GM19397 (cell line): ENCODE data around the gene EIF5A2.
A peak's percentile ranks its signal among the peaks of the same experiment; 100 is the strongest.
"Not testable (repeated sequence)": the region's sequence is repeated elsewhere in the genome, so short reads cannot be mapped to it uniquely, and the experiment has no call there.

Experiments
- ATAC-seq: cut with Tn5 transposase; IDR thresholded peaks from one replicate; pipeline ENCODE4 v1.9.1; 2021; ENCODE audit warnings: mild to moderate bottlenecking, moderate library complexity; ENCODE audit not compliant: unreplicated experiment

The EIF5A2 gene

DNA sequence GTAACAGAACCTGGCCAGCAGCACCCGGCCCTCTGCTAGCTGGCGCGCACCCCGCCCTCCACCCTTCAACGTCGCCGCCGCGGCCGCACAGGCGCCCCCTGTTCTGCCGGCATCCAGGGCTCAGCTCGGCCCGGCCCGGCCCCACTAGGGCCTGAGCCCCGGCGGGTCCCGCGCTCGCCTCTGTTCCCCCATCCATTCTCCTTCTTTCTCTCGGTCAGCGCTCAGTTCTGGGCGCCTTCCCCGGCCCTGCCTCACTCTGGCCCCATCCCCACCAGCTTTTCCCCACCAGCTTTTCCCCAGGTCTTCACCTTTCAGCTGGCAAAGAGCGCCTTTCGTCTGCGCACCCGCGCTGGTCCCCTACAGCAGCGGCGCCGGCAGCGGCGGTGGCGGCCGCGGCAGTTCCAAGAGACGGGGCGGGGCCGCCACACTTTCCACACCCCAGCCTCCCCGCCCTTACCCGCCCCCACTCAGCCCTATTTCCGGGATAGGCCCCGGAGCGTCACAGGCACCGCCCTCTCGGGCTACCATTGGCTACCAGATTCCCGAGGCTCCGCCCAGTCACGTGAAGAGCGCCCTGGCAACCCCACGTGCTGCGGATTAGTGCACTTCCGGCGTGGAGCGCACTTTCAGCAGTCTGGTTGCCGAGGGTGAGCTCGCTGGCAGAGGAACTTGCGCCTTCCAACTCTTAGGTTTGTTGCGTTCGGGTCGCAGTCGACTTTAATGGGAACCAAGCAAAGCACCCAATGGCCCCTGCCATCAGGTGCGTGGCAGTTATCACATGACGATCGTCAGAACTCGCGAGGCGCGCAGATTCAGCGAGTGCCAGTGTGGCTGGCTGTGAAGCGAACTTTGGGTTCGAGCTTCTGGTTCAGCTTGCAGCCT, at the start of gene EIF5A2:
TSS of gene EIF5A2 (minus strand) at position 403 of the 882 bp plus-strand sequence. CDS start 831 bp downstream, outside the sequence.
- ATAC-seq = peak; percentile 89

DNA sequence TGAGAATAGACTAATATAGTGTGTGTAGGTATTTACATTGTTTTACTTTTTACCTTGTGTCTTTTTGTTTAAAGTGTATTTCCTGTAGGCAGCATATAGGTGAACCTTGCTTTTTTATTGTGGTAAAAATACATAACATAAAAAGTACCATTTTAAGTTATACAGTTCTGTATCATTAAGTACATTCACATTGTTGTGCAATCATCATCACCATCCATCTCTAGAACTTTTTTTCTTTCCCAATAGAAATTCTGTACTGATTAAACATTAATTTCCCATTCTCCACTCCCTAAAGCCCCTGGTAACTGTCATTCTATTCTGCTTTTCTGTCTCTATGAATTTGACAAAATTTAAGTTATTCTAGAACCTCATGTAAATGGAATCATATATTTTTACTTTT, 48.2 kb upstream of the EIF5A2 start:
- no peak for ATAC-seq

DNA sequence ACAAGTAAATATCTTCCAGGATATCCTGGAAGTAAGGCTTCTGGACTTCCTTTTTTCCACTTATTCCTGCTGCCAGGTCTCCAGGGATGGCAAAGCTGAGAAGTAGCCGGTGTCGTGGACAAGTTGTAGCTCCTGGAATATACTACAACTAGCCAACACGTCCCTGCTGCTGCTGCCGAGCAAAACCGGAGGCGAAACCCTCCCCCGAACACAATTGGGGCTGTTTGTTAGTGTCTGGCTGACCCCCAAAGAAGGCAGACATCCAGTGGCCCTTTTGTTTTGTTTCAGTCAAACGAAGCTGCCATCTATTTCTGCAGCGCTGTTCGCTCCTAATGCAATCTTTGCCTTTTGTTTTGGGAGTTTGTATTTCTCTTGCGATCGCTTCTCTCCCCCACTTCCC, 45.3 kb upstream of the EIF5A2 start:
- no peak for ATAC-seq

DNA sequence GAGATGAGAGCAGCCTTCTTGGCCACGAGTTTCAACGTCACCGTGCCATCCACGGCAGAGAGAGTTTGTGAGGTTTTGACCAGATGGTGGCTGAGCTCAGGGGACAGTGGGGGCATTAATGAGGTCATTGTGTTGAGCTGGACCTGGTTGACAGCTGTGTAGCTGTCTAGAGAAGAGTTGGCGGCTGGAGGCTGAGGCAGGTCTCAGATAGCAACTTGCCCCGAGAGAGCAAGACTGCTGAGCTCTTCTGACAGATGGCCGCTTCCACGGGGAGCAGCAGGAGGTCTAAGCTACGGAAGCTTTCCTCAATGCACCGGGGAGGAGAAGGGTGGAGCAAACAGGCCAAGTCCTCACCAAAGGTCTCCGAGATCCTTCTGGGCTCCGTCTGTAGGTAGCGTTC, 44.8 kb upstream of the EIF5A2 start:
- ATAC-seq = no peak

DNA sequence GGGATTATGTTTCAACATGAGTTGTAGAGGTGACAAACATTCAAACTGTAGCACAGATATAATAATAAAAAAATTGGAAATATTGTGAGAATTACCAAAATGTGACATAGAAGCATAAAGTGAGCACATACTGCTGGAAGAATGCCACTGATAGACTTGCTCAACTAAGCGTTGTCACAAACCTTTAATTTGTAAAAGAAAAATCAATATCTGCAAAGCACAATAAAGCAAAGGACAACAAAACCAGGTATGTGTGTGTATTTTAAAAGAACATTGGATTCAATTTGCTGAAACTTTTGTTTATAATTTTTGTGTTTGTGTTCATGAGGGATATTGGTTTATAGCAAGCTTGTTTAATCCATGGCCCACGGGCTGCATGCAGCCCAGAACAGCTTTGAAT, 40.8 kb upstream of the EIF5A2 start:
- no peak for ATAC-seq

DNA sequence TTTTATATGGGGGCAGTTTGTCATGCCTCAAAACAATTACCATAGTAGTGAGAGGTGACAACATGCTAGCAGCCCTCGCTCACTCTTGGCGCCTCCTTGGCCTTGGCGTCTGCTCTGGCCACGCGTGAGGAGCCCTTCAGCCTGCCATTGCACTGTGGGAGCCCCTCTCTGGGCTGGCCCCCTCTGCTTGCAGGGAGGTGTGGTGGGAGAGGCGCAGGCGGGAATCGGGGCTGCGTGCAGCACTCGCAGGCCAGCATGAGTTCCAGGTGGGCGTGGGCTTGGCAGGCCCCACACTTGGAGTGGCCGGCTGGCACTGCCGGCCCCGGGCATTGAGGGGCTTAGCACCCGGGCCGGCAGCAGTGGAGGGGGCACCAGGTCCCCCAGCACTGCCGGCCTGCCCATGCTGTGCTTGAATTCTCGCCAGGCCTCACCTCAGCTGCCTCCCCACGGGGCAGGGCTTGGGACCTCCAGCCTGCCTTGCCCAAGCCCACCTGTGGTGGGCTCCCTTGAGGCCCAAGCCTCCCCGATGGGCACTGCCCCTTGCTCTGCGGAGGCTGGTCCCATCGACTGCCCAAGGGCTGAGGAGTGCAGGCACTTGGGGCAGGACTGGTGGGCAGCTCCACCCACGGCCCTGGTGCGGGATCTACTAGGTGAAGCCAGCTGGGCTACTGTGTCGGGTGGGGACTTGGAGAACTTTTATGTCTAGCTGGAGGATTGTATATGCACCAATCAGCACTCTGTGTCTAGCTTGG, 38.8 kb upstream of the EIF5A2 start:
- ATAC-seq = no peak

DNA sequence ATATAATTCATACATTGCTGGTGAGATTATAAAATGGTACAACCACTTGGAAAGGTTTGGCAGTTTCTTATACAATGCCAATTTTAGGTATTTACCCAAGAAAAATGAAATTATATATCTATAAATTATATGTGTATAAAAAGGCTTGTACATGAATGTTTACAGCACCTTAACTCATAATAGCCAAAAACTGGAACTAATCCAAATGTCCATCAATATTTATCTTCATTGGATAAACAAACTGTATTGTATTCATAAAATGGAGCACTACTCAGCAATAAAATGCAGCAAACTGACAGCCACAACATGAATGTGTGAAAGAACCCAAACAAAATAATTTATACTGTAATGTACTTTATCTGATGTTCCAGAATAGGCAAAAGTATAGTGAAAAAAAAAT, 33.6 kb upstream of the EIF5A2 start:
- ATAC-seq = no peak

DNA sequence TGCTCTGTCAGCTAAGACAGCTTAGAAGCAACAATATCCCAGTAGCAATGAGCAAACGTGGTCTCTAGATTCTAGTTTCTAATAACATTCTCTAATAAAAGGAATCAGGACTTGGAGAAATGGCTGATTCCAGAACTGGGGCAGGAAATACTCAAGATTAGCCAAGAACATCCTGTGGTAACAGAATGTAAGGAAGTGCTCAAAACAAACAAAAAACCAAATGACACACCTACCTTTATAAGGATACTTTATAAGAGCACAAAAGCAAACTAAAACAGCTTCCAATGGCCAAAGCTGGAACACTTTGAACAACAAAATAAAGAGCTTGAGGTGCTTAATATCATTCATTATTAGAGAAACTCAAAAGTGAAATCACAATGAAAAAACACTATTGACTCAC, 33.1 kb upstream of the EIF5A2 start:
- no peak for ATAC-seq

DNA sequence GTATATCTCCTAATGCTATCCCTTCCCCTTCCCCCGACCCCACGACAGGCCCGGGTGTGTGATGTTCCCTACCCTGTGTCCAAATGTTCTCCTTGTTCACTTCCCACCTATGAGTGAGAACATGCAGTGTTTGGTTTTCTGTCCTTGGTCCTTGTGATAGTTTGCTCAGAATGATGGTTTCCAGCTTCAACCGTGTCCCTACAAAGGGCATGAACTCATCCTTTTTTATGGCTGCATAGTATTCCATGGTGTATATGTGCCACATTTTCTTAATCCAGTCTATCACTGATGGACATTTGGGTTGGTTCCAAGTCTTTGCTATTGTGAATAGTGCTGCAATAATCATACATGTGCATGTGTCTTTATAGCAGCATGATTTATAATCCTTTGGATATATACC, 24.6 kb upstream of the EIF5A2 start:
- not testable (repeated sequence) for ATAC-seq

DNA sequence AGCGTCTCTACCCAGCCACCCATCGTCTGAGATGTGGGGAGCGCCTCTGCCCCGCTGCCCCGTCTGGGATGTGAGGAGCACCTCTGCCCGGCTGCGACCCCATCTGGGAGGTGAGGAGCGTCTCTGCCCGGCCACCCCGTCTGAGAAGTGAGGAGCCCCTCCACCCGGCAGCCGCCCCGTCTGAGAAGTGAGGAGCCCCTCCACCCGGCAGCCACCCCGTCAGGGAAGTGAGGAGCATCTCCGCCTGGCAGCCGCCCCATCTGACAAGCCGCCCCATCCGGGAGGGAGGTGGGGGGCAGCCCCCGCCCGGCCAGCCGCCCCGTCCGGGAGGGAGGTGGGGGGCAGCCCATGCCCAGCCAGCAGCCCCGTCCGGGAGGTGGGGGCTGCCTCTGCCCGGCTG, 15.1 kb upstream of the EIF5A2 start:
- ATAC-seq = not testable (repeated sequence)

DNA sequence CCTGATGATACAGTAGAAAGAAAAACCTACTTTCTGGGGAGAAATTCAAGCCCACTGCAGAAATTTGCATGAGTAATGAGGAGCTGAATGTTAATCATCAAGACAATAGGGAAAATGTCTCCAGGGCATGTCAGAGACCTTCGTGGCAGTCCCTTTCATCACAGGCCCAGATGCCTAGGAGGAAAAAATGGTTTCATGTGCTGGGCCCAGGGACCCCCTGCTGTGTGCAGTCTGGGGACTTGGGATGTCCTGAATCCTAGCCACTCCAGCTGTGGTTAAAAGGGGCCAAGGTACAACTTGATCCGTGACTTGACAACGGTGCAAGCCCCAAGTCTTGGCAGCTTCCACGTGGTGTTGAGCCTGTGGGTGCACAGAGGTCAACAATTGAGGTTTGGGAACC, 10.3 kb upstream of the EIF5A2 start:
- no peak for ATAC-seq

DNA sequence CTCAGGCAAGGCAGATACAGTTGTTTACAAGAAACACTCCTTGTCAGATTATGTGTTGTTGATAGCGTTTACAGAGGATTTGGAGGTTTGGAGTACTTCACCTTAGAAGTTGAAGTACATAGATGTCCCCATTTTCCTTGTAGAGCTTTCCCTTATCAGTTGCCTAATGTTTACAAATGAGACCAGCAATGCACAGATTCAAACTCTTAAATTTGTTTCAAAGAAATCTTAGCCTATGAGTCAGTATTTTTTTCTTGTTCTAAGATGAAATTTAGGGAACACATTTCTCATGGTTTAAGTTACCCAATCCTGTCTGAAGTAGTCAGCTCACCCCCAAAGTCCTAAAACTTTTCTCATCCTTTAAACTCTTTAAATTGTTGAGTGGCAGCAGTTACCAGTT, 6.3 kb upstream of the EIF5A2 start:
- no peak for ATAC-seq

DNA sequence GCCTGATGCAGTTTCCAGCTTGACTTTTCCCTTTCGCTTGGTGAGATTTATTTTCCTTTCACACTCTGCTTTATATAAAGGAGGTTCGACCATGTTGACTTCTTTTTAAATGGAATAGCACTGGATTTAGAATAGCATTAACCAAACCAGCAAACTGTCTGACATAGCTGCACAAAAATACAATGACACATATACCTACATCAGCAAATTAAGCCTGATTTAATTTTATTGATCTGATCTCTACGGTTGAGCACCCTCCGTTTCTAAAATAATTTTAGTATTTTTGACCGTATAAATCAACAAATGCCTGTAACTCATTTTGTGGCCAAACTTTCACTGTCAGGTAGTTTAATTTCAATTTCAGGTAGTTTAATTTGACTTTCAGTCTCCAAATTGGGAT, 5.8 kb upstream of the EIF5A2 start:
- ATAC-seq = no peak

DNA sequence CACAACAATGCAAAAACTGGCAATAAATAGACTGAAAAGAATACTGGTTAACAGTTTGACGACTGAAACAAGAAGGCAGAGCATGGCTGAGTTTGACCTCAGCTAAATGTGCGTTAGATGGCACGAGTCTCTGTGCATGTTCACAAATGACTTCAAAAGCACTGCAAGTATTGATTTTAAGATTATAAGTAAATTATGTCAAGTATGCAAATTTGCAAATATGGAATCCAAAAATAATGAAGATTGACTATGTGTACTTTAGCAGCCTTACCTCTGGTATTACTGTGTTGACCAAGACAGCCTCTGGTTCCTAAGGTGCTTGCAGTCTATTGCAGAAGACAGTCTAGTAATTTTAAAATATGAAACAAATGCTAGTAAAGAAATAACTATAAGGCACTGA, 2.6 kb upstream of the EIF5A2 start:
- ATAC-seq = no peak

DNA sequence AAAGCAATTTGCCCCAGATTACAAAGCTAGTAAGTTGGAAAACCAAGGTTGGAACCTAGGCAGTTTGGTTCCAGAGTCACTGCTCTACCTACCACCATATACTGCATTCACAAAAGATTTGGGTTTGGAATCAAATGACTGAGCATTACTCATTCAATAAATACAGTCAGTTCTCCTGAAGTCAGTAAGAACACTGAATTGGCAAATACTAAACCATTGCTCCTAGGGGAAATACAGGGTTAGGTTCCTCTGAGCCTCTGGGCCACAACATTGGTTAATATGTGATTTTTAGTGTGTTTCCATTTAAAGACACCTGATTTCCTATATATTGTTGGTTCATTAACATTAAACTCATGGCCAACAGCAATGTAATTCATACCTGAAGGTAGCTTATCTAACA, 2.1 kb upstream of the EIF5A2 start:
- ATAC-seq = no peak

DNA sequence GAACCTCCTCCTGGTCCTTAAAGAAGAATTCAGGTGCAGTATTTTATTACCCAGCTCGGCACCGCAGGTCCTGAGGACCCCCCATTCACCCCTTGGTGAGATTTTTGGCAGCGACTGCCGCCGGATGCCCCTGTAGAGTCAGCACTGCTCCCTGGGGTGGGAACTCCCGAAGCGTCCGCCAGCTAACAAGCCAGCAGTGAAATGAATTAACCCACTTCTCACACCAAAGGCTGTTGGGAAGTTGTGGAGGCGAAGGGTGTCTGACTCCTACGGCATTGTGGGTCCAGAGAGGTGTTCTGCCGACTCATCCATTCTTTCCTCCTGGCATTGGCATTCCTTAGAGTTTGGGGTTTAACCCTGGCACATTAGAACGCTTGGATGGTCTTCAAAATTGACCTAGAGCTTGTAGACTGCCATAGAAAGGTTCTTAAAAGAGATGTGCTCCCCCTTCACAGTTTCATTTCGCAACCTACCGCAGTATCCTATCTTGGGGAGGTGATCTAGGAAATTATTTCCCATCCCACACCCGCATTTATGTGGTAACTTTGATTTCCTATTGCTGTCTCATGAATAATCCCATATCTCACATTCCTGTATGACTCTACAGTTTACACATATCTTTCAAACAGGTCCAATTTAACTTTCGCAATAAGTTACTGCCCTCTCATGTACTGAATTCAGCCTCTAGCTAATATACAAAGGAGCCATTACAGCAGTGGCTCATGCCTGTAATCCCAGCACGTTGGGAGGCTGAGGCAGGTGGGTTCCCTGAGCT, 879 bp upstream of the EIF5A2 start:
- no peak for ATAC-seq

DNA sequence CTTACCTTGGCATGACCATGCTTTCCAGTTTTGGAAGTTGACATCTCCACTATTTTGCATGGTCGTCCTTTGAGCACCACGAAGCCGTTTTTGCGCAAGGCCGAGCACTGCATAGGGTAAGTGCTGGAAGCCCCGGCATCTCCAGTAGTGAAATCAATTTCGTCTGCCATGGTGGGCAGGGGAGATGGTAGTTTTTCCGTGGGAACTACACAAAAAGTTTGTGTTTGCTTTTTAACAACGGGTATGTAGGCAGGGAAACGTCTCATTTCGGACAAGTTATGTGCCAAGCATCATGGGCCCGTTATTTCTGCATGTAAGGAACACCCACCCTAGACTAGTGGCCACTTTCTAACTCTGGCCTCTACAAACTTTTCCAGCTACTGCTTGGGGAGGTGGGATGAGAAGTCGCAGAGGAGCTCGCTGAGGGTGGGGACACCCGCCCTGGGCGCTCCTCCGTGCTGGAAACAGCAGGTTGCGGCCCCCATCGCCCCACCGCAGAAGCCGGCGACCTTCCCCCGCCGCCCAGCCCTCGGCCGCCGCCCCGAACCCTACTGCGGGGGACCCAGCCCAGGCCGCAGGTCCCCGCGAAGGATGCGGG, 701 bp downstream of the EIF5A2 start:
- no peak for ATAC-seq

DNA sequence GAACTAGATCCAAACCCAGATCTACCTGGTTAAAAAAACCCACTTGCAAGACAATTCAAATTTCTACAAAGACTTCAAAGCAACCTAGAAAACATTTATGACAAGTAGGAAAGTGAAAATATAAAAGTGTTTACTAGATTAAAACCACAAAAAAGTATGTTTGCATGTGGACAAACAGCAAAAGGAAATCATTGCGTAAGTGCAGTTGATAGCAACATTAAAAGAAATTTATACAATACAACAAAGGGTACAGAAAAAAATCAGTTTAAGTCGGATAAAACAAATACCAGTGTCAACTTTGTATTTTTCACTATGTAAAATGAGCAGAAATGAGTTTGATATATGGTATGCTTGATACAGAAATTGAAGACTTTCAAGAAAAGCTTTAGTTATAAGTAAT, 2.6 kb downstream of the EIF5A2 start:
- no peak for ATAC-seq

DNA sequence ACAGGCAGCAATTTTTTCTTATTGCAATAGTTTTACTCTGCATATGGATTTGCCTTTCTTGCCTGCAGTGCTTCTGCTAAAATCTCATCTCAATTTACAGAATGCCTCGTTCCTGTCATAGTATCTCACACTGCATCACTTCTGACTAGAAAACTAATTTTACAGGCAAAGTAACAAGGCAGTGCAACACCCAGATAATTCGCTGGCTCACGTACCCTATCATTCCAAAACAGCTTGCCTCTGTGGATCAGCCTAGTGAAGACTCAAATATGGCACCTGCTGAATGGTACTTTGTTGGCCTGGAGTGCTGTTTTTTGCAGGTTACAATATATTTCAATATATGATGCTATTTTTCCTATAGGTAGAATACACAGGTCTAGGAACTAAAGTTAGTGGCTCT, 5.3 kb downstream of the EIF5A2 start:
- no peak for ATAC-seq

DNA sequence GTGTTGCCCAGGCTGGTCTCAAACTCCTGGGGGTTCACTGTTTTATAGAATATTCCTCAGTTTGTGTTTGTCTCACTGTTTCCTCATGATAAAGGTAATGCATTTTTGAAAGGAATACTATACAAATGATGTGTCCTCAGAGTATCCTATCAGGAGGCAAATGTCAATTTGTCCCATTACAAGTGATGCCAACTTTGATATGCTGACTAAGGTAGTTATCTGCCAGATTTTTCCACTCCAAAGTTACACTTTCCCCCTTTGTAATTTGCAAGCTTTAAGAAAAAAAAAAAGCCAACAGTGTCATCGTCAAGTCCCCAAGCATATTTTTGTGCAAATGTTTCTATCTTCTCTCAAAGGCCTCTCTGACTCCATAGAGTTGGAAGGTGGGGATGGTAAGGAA, 9.0 kb downstream of the EIF5A2 start:
- no peak for ATAC-seq

DNA sequence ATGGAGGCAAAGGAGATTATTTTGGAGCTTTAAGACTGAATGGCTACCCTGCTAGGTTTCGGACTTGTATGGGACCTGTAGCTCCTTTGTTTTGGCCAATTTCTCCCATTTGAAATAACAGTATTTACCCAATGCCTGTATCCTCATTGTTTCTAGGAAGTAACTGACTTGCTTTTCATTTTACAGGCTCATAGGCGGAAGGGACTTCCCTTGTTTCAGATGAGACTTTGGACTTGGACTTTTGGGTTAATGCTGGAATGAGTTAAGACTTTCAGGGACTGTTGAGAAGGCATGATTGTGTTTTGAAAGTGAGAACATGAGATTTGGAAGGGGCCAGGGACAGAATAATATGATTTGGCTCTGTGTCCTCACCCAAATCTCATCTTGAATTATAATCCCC, 10.5 kb downstream of the EIF5A2 start:
- ATAC-seq = no peak
